Measurements from ENCODE around the gene LAPTM5. TPM values are rescaled to one million over a fixed set of nuclear protein-coding genes. Genes with fewer than 3 reads are reported as not detected.

LAPTM5 gene
- total RNA-seq, 4 donors from 2014 or later, result 8.9 to 75.4 (median 40.4) TPM

DNA sequence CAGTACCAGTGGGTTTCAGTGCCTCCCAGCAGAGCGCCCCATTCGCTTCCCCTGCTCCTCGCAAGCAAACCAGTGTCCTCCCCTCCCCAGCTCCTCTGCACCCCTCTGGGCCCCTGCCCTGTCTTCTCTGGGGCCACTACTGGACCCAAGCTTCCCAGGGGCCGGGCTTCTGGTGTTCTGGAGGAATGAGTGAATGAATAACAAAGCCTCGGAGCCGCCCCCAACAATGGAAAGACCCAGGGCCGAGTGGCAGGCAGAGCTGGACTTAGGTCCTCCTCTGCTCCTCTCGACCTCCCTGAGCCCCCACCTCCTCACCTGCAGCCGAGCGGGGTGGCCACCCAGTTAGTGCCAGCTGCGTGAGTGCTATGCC lies 71.8 kb downstream of the LAPTM5 start:
- H3K27me3 ChIP-seq, result peaks cover 50% of the 10 kb centered on the region
- ATAC-seq, result no peak
- H3K4me3 ChIP-seq, result no peak overlapping the region
- H3K36me3 ChIP-seq, result no peaks in the 10 kb centered on the region
- no peak overlapping the region for H3K27ac ChIP-seq
- TF ChIP-seq POLR2A (IDR thresholded peaks at IDR 0.05) (no peak), POLR2AphosphoS5 (IDR thresholded peaks at IDR 0.05) (no peak), EP300 (IDR thresholded peaks at IDR 0.05) (no peak)
- TF ChIP-seq, protein P1, sequence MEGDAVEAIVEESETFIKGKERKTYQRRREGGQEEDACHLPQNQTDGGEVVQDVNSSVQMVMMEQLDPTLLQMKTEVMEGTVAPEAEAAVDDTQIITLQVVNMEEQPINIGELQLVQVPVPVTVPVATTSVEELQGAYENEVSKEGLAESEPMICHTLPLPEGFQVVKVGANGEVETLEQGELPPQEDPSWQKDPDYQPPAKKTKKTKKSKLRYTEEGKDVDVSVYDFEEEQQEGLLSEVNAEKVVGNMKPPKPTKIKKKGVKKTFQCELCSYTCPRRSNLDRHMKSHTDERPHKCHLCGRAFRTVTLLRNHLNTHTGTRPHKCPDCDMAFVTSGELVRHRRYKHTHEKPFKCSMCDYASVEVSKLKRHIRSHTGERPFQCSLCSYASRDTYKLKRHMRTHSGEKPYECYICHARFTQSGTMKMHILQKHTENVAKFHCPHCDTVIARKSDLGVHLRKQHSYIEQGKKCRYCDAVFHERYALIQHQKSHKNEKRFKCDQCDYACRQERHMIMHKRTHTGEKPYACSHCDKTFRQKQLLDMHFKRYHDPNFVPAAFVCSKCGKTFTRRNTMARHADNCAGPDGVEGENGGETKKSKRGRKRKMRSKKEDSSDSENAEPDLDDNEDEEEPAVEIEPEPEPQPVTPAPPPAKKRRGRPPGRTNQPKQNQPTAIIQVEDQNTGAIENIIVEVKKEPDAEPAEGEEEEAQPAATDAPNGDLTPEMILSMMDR (IDR thresholded peaks at IDR 0.05), result no peak
- peaks cover 0 to 10% (median 4%) of the 10 kb centered on the region in 3 donors for H3K4me1 ChIP-seq
- WGBS, 2 donors (ENCODE audit: low coverage in 1 of 2), result 9% methylated on average over 6 of the region's 11 CpGs; no CpG with 5 or more reads in 1 of the 2 donors
- H3K9me3 ChIP-seq, result no peaks in the 10 kb centered on the region

DNA sequence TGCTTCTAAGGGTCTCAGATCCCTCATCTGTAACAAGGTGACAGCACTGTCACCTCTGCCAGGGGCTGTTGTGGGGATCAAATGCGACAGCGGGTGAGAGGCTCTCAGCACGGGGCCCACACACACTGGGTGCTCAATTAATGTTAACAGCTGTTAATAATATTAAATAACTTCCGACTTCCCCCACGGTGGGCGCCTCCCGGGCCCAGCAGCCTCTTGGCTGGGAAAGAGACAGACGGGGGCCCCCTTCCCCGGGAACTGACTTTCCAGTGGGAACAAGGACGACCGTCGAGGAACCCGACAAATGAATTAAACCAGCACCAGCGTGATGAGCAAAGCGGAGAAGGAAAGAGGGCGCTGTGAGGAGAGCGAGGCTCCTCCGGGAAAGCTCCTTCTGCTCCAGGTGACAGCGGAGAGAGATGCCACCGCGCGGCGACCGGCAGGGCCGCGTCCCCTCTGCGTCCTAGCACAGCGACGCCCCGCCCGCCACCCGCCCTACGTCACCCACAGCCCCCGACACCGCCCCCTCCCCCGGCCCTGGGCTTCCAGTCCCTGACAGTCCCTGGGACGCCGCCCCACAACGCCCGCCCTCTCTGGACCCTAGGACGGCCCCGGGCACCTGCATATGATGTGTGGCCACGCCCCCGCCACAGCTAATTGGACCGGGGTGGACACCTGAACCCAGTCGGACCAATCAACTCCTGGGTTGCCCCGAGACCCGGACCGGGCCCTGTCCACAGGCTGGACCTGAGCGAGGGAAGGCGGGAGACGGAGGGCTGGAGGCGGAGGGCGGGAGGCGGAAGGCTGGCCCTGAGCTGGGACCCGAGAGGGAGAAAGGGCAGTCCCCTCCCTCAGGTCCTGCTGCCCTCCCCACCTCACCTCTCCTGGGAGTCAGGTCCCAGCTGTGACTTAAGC lies 72.4 kb downstream of the LAPTM5 start:
- Histone ChIP-seq H3K4me1 (peaks cover 0 to 17% (median 4%) of the 10 kb centered on the region in 3 donors), H3K27ac (no peak overlapping the region), H3K36me3 (no peaks in the 10 kb centered on the region), H3K4me3 (no peak overlapping the region), H3K9me3 (no peaks in the 10 kb centered on the region), H3K27me3 (peaks cover 50% of the 10 kb centered on the region)
- WGBS, 2 donors (ENCODE audit: low coverage in 1 of 2), result 8 to 30% methylated on average over 2 to 9 of the region's 56 CpGs
- ATAC-seq, result no peak
- TF ChIP-seq, protein P1 (IDR thresholded peaks at IDR 0.05), result no peak
- TF ChIP-seq EP300 (IDR thresholded peaks at IDR 0.05) (no peak), POLR2AphosphoS5 (IDR thresholded peaks at IDR 0.05) (no peak), POLR2A (IDR thresholded peaks at IDR 0.05) (no peak)

- ATAC-seq, result no peak
- H3K4me3 ChIP-seq, result no peak overlapping the region
- H3K4me1 ChIP-seq, result peaks cover 0 to 18% (median 4%) of the 10 kb centered on the region in 3 donors
- TF ChIP-seq, protein P1 (IDR thresholded peaks at IDR 0.05), result no peak
- TF ChIP-seq EP300 (IDR thresholded peaks at IDR 0.05) (no peak), POLR2AphosphoS5 (IDR thresholded peaks at IDR 0.05) (no peak), POLR2A (IDR thresholded peaks at IDR 0.05) (no peak)
- WGBS, 2 donors (ENCODE audit: low coverage in 1 of 2), result 74 to 83% methylated on average over 1 to 3 of the region's 4 CpGs
- H3K27me3 ChIP-seq, result peaks cover 50% of the 10 kb centered on the region
- no peaks in the 10 kb centered on the region for H3K36me3 ChIP-seq
- no peaks in the 10 kb centered on the region for H3K9me3 ChIP-seq
- H3K27ac ChIP-seq, result no peak overlapping the region
Observed at GRCh38 chr1:30684259-30684658, 73.3 kb downstream of the LAPTM5 start.

DNA sequence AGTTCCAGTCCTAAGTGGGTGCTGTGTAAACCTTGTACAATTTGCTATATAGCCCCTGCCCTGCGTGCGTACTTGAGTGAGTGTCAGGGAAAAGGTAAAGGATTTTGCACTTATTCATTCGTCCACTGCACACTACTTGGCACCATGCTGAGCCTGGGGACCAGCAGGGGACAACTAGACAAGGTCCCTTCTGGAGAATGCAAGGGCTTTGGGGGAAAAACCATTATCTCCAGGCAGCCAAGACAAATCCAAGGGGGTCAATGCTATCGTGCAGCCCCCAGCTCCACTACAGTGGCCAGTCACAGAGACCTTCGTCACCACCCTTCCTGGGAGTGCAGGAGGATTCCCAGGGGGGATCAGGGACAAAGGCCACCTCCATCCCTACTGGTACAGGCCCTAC lies 73.9 kb downstream of the LAPTM5 start:
- no peak for TF ChIP-seq POLR2A (IDR thresholded peaks at IDR 0.05)
- TF ChIP-seq, protein P1 (IDR thresholded peaks at IDR 0.05), result no peak
- no peak for TF ChIP-seq EP300 (IDR thresholded peaks at IDR 0.05)
- TF ChIP-seq POLR2AphosphoS5 (IDR thresholded peaks at IDR 0.05), result no peak
- H3K27ac ChIP-seq, result no peak overlapping the region
- 92% methylated on average over 2 of the region's 5 CpGs for WGBS, 2 donors (ENCODE audit: low coverage in 1 of 2)
- no peak overlapping the region for H3K4me3 ChIP-seq
- H3K4me1 ChIP-seq, result peaks cover 0 to 18% (median 4%) of the 10 kb centered on the region in 3 donors
- peaks cover 50% of the 10 kb centered on the region for H3K27me3 ChIP-seq
- no peaks in the 10 kb centered on the region for H3K36me3 ChIP-seq
- H3K9me3 ChIP-seq, result no peaks in the 10 kb centered on the region
- ATAC-seq, result no peak

Small RNAs within 50 kb of the gene (small RNA-seq; reads per million reads assigned to genes)
- gene MIR4420, result 0 reads per million in 4 donors

Other genes with a start within 250 kb of the LAPTM5 start
- gene MATN1, start 34.2 kb downstream of the LAPTM5 start, total RNA-seq, result not detected
- gene SDC3, start 151.0 kb upstream of the LAPTM5 start, total RNA-seq, result 100 to 1,000 TPM in 1 of 4 donors, 10 to 100 TPM in 3; 45.1 to 112 (median 52.6) TPM

All from gastroesophageal sphincter (tissue), 4 donors.